SK-N-SH treated with all-trans-retinoic acid at 6 μM for 48 hours (cell line): ENCODE results near the gene USP13.

Source experiments
- ARNTL ChIP-seq: fragments of 450-650 bp; formaldehyde crosslinking; IDR thresholded peaks from 2 replicates; pipeline ENCODE4 v1.5.0; 2020; ENCODE audit warnings: low read depth, mild to moderate bottlenecking, moderate library complexity, borderline replicate concordance
- CSDC2 ChIP-seq: fragments of 250-450 bp; sonication (Bioruptor Pico); IDR thresholded peaks from 2 replicates; pipeline ENCODE4 v1.5.0; 2020; ENCODE audit warnings: mild to moderate bottlenecking, moderate library complexity
- ISL1 ChIP-seq: fragments of 250-450 bp; sonication (Bioruptor Pico); IDR thresholded peaks from 2 replicates; pipeline ENCODE4 v2.1.2; 2022; ENCODE audit warnings: mild to moderate bottlenecking, moderate library complexity
- PPARA ChIP-seq: fragments of 250-450 bp; sonication (Bioruptor Pico); IDR thresholded peaks from 2 replicates; pipeline ENCODE4 v1.5.0; 2020; ENCODE audit warnings: mild to moderate bottlenecking, borderline replicate concordance
- SNAI2 ChIP-seq: fragments of 250-450 bp; sonication (Bioruptor Pico); IDR thresholded peaks from 2 replicates; pipeline ENCODE4 v1.5.0; 2020; ENCODE audit warnings: mild to moderate bottlenecking, moderate library complexity
- ZFP3 ChIP-seq: fragments of 250-450 bp; sonication (Bioruptor Pico); IDR thresholded peaks from 2 replicates; pipeline ENCODE4 v1.5.0; 2020; ENCODE audit warnings: mild to moderate bottlenecking, moderate library complexity
- TF ChIP-seq, protein P1 (sequence below): fragments of 250-450 bp; sonication (Bioruptor Pico); IDR thresholded peaks from 2 replicates; pipeline ENCODE4 v1.8.0; 2020; ENCODE audit warnings: mild to moderate bottlenecking, moderate library complexity, borderline replicate concordance
- TF ChIP-seq, protein P2 (sequence below): fragments of 250-450 bp; sonication (Bioruptor Pico); IDR thresholded peaks from 2 replicates; pipeline ENCODE4 v1.5.1; 2020; ENCODE audit warnings: low read depth, mild to moderate bottlenecking, moderate library complexity

DNA sequence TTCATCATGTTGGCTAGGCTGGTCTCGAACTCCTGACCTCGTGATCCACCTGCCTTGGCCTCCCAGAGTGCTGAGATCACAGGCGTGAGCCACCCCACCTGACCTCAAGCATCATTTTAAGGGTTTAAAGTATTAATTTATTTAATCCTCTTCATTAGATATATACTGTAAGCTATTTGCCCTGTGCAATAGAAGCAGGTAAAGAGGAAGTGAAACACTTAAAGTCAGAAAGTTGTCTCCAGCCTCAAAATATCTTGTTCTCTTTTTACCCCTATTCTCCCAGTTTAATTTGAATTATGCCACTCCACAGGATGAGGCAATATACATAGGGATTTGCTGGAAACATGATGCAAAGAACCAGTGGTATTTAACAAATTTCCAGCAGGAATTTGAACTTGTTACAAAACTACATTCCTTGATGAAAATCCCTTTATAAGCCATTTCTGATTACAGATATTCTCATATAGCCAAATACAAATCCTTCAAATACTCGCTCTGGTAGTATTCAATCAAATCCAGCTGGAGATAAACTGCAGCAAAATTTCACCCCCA is 46.2 kb upstream of the USP13 start:
- TF ChIP-seq ZFP3 (CRISPR knock-in tag), result no peak
- no peak for TF ChIP-seq ISL1 (CRISPR knock-in tag)
- no peak for TF ChIP-seq SNAI2 (CRISPR knock-in tag)
- TF ChIP-seq, protein P1, sequence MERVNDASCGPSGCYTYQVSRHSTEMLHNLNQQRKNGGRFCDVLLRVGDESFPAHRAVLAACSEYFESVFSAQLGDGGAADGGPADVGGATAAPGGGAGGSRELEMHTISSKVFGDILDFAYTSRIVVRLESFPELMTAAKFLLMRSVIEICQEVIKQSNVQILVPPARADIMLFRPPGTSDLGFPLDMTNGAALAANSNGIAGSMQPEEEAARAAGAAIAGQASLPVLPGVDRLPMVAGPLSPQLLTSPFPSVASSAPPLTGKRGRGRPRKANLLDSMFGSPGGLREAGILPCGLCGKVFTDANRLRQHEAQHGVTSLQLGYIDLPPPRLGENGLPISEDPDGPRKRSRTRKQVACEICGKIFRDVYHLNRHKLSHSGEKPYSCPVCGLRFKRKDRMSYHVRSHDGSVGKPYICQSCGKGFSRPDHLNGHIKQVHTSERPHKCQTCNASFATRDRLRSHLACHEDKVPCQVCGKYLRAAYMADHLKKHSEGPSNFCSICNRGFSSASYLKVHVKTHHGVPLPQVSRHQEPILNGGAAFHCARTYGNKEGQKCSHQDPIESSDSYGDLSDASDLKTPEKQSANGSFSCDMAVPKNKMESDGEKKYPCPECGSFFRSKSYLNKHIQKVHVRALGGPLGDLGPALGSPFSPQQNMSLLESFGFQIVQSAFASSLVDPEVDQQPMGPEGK (CRISPR knock-in tag), result no peak
- no peak for TF ChIP-seq CSDC2
- no peak for TF ChIP-seq PPARA
- TF ChIP-seq, protein P2, sequence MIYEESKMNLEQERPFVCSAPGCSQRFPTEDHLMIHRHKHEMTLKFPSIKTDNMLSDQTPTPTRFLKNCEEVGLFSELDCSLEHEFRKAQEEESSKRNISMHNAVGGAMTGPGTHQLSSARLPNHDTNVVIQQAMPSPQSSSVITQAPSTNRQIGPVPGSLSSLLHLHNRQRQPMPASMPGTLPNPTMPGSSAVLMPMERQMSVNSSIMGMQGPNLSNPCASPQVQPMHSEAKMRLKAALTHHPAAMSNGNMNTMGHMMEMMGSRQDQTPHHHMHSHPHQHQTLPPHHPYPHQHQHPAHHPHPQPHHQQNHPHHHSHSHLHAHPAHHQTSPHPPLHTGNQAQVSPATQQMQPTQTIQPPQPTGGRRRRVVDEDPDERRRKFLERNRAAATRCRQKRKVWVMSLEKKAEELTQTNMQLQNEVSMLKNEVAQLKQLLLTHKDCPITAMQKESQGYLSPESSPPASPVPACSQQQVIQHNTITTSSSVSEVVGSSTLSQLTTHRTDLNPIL (CRISPR knock-in tag), result no peak
- TF ChIP-seq ARNTL, result no peak
